Stimulated activated memory B cell treated with anti-CD40 and anti-IgM and Interleukin-4, amounts not matched to agents 10 μg/mL and 1 μg/mL and 100 μg/mL, for 72 hours (primary cell): Measurements from ENCODE around the gene CHAC1.
"Not testable (repeated sequence)": the region's sequence is repeated elsewhere in the genome, so short reads cannot be mapped to it uniquely, and the experiment has no call there.

Experiments used
- ATAC-seq: fragments of 150-1000 bp; cut with Tn5 transposase; 2 replicates; pipeline ENCODE4 v1.10.0; 2021
- H3K27ac Mint-ChIP-seq: one replicate; pipeline ENCODE4 v1.8.0; 2022; ENCODE audit warnings: mild to moderate bottlenecking, mixed read lengths
- H3K27me3 Mint-ChIP-seq: one replicate; pipeline ENCODE4 v1.8.0; 2022; ENCODE audit warnings: mixed read lengths
- H3K36me3 Mint-ChIP-seq: one replicate; pipeline ENCODE4 v1.8.0; 2022; ENCODE audit warnings: mixed read lengths
- H3K4me1 Mint-ChIP-seq: one replicate; pipeline ENCODE4 v1.8.0; 2022; ENCODE audit warnings: mixed read lengths
- H3K4me3 Mint-ChIP-seq: one replicate; pipeline ENCODE4 v1.8.0; 2022; ENCODE audit warnings: mild to moderate bottlenecking, moderate library complexity, mixed read lengths
- H3K9me3 Mint-ChIP-seq: one replicate; pipeline ENCODE4 v1.8.0; 2022; ENCODE audit warnings: mixed read lengths

Gene CHAC1

DNA sequence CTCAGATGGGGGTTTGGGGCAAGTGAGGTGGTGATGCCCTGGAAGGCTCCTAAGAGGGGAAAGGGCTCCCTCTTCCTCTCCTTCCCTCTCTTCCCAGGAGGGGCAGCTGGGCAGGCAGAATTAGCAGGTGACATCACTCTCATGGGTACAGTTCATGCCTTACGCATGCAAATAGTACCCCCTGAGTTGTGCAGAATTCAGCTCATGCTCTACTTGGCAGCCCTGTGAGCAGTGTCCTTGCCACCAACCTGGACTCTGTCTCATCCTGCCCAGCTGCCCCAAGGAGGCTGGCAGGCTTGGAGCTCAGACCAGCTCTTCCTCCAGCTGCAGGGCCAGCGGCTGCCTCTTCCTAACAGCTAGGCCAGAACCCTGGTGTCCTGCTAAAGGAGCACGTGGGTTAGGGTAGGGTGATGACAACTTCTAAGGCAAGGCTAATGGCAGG, 3.3 kb downstream of the CHAC1 start:
- H3K4me3 Mint-ChIP-seq = no peak overlapping the region
- H3K27ac Mint-ChIP-seq = no peak overlapping the region
- no peaks in the 10 kb centered on the region for H3K27me3 Mint-ChIP-seq

DNA sequence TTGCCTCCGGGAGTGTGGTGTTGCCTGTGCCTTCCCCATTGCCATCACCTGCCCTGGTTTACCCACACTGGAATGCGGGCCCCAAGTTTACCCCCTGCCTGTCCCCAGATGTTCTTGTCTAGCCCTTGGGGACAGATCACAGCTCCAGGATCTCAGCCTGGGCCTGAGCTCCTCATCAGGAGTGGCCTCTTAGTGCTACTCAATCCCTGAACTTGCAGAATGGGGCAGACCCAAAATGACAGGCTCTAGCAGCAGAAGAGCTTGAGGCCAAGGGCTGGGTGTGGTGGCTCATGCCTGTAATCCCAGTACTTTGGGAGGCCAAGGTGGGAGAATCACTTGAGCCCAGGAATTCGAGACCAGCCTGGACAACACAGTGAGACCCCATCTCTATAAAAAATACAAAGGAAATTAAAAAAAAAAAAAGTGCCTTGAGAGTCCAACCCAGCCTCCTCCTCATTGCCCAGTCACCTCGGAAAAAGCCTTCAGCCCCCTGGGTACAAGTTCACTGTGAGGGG, 3.8 kb downstream of the CHAC1 start:
- Mint-ChIP-seq H3K4me1 (peaks cover 30% of the 10 kb centered on the region), H3K27ac (no peak overlapping the region), H3K27me3 (no peaks in the 10 kb centered on the region), H3K36me3 (no peaks in the 10 kb centered on the region), H3K4me3 (no peak overlapping the region), H3K9me3 (no peaks in the 10 kb centered on the region)
- ATAC-seq = no peak

More for the DNA sequence above, 3.3 kb downstream of the CHAC1 start:
- H3K36me3 Mint-ChIP-seq = no peaks in the 10 kb centered on the region
- no peaks in the 10 kb centered on the region for H3K9me3 Mint-ChIP-seq
- peaks cover 32% of the 10 kb centered on the region for H3K4me1 Mint-ChIP-seq
- ATAC-seq = no peak

DNA sequence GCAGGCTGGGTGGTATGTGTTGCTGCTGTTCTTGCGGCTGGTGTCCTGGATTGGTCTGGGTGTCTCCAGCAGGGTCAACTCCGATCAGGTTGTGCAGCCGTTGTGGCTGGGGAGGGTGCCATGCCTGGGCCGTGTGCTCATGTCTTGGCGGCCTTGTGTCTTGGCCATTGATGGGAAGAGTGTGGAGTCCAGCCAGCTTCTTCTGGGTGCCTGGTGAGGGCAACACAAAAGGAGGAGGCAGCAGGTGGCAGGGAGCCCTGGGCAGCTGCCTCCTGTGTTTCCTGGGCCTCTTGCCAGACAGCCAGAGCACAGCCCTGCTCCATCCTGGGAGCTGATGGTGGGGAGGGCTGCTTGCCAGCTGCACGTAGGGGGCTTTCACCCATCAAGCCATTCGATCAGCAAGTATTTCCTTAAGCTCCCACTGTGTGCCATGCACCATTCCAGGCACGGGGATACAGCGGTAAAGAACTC, 4.3 kb downstream of the CHAC1 start:
- no peaks in the 10 kb centered on the region for H3K36me3 Mint-ChIP-seq
- ATAC-seq = no peak
- peaks cover 25% of the 10 kb centered on the region for H3K4me1 Mint-ChIP-seq
- no peaks in the 10 kb centered on the region for H3K9me3 Mint-ChIP-seq
- H3K27me3 Mint-ChIP-seq = no peaks in the 10 kb centered on the region
- no peak overlapping the region for H3K4me3 Mint-ChIP-seq
- no peak overlapping the region for H3K27ac Mint-ChIP-seq

DNA sequence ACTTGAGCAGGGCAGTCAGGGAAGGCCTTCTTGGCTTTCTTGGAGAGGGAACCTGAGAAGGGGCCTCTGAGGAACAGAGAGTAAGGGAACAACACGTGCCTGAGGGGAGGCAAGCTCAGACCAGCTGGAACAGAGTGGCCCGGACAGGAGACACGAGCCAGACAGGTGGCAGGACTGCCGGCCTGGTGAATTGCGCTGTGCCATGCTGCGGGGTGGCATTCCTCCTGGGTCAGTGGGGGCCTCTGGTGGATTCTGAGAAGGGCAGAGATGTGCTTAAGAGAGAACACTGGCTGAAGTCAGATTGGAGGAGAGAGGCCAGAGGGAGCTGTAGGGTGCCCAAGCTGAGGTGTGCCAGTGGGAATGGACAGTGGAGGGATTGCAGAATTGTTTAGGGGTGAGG, 4.9 kb downstream of the CHAC1 start:
- Mint-ChIP-seq H3K4me3 (no peak overlapping the region), H3K27ac (no peak overlapping the region), H3K4me1 (peaks cover 20% of the 10 kb centered on the region), H3K36me3 (no peaks in the 10 kb centered on the region), H3K27me3 (no peaks in the 10 kb centered on the region), H3K9me3 (no peaks in the 10 kb centered on the region)
- ATAC-seq = no peak

DNA sequence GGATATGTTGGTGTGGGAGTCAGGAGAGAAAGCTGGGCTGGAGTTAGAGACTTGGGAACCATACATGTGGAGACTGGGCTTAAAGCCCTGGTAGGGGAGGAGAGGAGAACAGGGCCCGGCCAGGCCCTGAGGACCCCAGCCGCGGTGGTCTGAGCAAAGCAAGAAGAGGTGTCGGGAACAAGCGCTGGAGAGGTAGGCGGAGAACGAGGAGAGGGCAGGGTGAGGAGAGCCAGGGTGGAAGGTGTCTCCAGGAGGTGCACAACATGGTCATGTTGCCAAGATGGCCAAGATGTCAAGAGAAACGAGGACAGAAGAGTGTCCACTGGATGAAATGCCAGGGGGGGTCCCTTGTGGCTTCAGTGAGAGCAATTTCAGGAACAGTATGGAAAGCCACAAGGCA, 5.5 kb downstream of the CHAC1 start:
- H3K4me1 Mint-ChIP-seq = peaks cover 15% of the 10 kb centered on the region

DNA sequence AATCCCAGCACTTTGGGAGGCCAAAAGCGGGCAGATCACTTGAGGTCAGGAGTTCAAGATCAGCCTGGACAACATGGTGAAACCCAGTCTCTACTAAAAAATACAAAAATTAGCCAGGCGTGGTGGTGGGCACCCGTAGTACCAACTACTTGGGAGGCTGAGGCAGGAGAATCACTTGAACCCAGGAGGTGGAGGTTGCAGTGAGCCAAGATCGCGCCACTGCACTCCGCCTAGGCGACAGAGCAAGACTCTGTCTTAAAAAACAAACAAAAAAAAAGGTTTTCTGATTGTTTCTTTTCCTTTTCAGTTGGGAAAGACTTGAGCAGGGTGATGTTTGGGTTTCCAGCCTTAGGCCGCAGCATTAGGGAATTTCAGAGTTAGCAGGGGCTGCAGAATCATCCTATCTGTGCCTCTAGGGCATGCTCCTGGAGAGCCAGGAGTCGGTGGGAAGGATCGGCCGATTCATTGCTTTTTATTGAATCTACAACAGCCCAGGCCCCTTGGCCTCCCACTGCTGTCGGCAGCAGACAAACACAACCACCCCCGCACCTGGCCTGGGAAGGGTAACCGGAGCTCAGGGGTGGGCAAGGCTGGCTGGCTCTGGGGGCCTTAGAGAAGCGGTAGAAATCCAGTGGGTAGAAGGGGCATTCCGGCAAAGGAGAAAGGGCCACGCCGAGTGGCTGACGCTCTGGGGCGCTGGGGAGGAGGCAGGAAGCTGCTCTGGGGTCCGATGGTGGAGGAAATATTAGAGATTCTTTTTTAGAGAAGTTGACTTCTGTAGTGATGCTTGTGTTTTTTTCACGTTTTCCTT, 6.3 kb downstream of the CHAC1 start:
- Mint-ChIP-seq H3K36me3 (no peaks in the 10 kb centered on the region), H3K9me3 (no peaks in the 10 kb centered on the region), H3K4me3 (no peak overlapping the region), H3K27me3 (peaks cover 4% of the 10 kb centered on the region), H3K4me1 (peaks cover 9% of the 10 kb centered on the region), H3K27ac (no peak overlapping the region)
- ATAC-seq = no peak

More for the DNA sequence above, 5.5 kb downstream of the CHAC1 start:
- Mint-ChIP-seq H3K36me3 (no peaks in the 10 kb centered on the region), H3K9me3 (no peaks in the 10 kb centered on the region), H3K27me3 (no peaks in the 10 kb centered on the region), H3K4me3 (no peak overlapping the region), H3K27ac (no peak overlapping the region)
- no peak for ATAC-seq

DNA sequence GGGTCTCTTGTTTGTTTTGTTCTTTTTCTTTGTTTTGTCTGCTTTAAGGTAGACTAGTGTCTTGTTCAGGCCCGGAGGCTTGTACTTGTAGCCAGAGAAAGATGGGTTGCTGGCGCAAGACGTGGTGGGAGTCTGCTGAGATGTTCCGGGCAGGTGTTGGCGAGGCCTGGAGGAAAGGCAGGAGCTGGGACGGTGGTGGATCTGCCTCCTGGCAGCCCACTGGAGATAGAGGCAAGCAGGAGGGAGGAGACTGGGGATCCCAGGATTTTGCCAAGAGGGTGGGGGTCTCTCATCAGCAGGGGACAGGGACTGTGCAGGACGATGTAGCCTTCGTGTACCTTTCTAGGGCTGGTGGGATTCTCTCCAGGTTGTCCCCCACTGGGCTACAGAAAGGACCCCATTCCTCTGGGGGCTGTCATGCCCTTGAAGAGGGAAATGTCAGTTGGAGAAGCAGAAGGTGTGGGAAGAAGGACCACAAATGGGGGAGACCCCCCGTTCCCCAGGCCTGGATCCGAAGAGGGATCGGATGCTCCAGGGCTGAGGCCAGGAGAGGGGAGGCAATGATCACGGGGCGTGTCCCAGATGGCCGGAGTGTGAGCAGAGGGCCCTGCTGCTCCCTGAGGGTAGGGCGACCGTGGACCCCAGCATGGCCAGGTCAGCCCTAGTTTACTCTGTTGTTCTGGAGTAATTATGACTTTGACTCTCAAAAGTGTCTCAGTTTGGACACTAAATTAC, 7.0 kb downstream of the CHAC1 start:
- Mint-ChIP-seq H3K4me1 (peaks cover 9% of the 10 kb centered on the region), H3K27me3 (peaks cover 8% of the 10 kb centered on the region), H3K27ac (no peak overlapping the region), H3K4me3 (no peak overlapping the region), H3K36me3 (no peaks in the 10 kb centered on the region), H3K9me3 (no peaks in the 10 kb centered on the region)
- no peak for ATAC-seq

DNA sequence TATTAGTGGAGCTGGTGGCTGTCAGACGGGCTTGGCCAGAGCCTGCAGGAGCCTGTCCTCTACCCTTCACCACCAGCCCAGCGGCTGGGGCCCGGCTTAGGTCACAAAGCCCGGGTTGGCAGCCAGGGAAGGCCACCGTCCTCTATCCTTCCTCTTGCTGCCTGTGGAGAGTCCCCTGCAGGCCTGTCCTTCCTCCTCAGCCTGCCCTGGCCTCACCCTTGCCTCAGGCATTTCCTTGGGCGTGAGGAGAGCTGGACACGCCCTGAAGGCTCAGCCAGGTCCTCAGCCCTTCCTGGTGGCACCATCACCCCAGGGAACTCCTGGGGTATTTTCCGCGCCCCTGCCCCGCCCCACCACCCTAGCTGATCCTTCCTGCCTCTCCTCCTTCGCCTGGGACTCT, 7.7 kb downstream of the CHAC1 start:
- no peak overlapping the region for H3K27ac Mint-ChIP-seq

DNA sequence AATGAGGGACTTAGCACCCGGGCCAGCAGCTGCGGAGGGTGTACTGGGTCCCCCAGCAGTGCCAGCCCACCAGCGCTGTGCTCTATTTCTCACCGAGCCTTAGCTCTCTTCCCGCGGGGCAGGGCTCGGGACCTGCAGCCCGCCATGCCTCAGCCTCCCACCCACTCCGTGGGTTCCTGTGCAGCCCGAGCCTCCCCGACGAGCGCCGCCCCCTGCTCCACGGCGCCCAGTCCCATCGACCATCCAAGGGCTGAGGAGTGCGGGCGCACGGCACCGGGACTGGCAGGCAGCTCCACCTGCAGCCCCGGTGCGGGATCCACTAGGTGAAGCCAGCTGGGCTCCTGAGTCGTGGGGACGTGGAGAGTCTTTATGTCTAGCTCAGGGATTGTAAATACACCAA, 8.5 kb downstream of the CHAC1 start:
- H3K9me3 Mint-ChIP-seq, H3K36me3 Mint-ChIP-seq, H3K4me3 Mint-ChIP-seq, H3K4me1 Mint-ChIP-seq, H3K27ac Mint-ChIP-seq, ATAC-seq, H3K27me3 Mint-ChIP-seq: not testable (repeated sequence)

More for the DNA sequence above, 7.7 kb downstream of the CHAC1 start:
- Mint-ChIP-seq H3K4me3 (no peak overlapping the region), H3K4me1 (peaks cover 9% of the 10 kb centered on the region), H3K36me3 (no peaks in the 10 kb centered on the region), H3K27me3 (peaks cover 8% of the 10 kb centered on the region), H3K9me3 (no peaks in the 10 kb centered on the region)
- ATAC-seq = no peak

DNA sequence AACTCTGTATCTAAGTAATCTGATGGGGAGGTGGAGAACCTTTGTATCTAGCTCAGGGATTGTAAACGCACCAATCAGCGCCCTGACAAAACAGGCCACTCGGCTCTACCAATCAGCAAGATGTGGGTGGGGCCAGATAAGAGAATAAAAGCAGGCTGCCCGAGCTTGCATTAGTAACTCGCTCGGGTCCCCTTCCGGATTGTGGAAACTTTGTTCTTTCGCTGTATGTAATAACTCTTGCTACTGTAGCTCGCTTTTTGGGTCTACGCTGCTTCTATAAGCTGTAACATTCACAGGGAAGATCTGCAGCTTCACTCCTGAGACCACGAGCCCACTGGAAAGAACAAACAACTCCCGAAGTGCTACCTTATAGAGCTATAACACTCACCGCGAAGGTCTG, 9.0 kb downstream of the CHAC1 start:
- H3K36me3 Mint-ChIP-seq, ATAC-seq, H3K9me3 Mint-ChIP-seq, H3K27me3 Mint-ChIP-seq, H3K4me1 Mint-ChIP-seq, H3K4me3 Mint-ChIP-seq, H3K27ac Mint-ChIP-seq: not testable (repeated sequence)

DNA sequence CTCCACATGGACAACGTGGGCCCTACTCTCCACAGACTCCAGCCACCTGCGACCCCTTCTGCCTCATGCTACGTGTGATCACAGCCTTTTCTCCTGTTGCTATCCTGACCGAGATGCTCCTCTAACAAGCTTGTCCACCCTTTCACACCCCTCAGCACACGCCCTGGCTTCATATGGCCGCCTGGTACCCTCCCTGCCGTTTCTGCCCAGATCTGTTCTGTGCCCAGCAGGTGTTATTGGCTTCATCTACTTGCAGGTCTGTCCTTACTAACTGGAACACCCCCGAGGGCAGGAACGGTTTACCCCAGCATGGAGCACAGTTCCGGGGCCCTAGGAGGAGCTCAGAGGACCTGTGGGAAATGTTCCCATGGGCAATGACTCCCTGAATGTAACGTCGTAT, 9.9 kb downstream of the CHAC1 start:
- Mint-ChIP-seq H3K9me3 (no peaks in the 10 kb centered on the region), H3K27me3 (peaks cover 8% of the 10 kb centered on the region)

DNA sequence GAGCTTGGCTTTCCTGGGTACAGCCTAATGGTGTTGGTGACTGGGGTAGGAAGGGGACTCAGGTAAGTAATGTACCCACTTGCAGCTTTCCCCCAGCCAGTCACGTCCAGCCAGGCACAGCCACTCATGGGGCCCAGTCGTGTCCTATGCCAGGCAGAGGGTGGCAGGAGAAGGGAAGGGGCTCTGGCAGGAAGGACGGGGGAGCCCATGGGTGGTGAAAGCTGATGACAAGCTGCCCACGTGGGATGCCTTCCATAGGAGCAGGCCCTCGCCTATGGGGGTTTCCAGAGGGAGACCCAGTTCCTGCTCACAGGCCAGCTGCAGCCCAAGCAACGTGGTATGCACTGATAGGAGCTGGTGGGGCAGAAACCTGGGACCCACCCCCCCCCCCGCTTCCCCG, 10.7 kb downstream of the CHAC1 start:
- Mint-ChIP-seq H3K27me3 (peaks cover 8% of the 10 kb centered on the region), H3K27ac (no peak overlapping the region), H3K9me3 (no peaks in the 10 kb centered on the region), H3K4me1 (peaks cover 9% of the 10 kb centered on the region), H3K36me3 (no peaks in the 10 kb centered on the region), H3K4me3 (no peak overlapping the region)
- ATAC-seq = no peak

More for the DNA sequence above, 9.9 kb downstream of the CHAC1 start:
- ATAC-seq = no peak
- H3K4me3 Mint-ChIP-seq = no peak overlapping the region
- H3K4me1 Mint-ChIP-seq = peaks cover 9% of the 10 kb centered on the region
- no peaks in the 10 kb centered on the region for H3K36me3 Mint-ChIP-seq
- H3K27ac Mint-ChIP-seq = no peak overlapping the region

DNA sequence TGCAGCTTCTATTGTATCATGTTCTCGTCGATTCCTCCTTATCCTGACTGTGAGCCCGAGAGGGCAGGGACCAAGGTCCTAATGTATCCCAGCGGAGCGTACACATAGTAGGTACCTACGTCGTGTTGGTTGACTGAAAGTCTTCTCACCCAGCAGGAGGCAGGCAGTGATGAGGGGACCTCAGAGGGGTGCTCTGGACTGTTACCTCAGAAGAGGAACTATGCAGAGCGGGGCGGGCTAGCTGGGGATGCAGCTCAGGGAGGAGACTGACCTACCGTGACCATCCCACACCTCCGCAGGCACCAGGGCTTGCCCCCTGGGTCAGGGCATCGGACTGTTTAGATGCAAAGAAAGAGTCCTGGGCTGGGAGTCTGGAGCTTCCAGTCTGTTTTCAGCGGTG, 11.4 kb downstream of the CHAC1 start:
- peaks cover 8% of the 10 kb centered on the region for H3K27me3 Mint-ChIP-seq
- no peak overlapping the region for H3K4me3 Mint-ChIP-seq
- peaks cover 7% of the 10 kb centered on the region for H3K4me1 Mint-ChIP-seq

DNA sequence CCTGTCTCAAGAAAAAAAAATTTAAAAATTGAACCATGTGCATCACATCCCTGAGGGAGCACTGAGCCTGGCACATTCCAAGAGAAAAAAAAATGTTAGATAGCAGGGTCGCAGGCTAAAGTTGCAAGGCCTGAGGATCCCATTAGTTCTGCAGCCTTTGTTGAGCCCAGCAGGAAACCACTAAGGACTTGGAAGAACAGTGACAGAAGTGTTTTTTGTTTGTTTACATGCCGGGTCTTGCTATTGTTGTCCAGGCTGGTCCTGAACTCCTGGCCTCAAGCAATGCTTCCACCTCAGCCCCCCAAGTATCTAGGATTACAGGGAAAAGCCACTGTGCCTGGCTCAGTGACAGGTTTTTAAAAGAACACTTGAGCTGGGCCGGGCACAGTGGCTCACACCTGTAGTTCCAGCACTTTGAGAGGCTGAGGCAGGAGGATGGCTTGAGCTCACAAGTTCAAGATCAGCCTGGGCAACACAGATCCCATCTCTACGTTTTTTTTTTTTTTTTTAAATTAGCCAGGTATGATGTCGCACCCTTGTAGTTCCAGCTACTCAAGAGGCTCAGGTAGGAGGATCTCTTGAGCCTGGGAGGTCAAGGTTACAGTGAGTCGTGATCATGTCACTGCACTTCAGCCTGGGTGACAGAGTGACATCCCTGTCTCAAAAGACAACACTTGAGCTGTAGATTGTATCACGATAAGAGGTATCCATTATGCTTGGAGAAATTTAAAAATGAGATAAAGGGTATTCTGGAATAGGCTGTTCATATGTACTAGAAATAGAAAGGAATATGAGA, 15.2 kb downstream of the CHAC1 start:
- no peak overlapping the region for H3K27ac Mint-ChIP-seq
- H3K4me1 Mint-ChIP-seq = no peaks in the 10 kb centered on the region
- no peak overlapping the region for H3K4me3 Mint-ChIP-seq
- ATAC-seq = no peak
- H3K9me3 Mint-ChIP-seq = no peaks in the 10 kb centered on the region
- peaks cover 8% of the 10 kb centered on the region for H3K27me3 Mint-ChIP-seq
- H3K36me3 Mint-ChIP-seq = no peaks in the 10 kb centered on the region

More for the DNA sequence above, 11.4 kb downstream of the CHAC1 start:
- no peaks in the 10 kb centered on the region for H3K9me3 Mint-ChIP-seq
- no peaks in the 10 kb centered on the region for H3K36me3 Mint-ChIP-seq
- H3K27ac Mint-ChIP-seq = no peak overlapping the region
- no peak for ATAC-seq

DNA sequence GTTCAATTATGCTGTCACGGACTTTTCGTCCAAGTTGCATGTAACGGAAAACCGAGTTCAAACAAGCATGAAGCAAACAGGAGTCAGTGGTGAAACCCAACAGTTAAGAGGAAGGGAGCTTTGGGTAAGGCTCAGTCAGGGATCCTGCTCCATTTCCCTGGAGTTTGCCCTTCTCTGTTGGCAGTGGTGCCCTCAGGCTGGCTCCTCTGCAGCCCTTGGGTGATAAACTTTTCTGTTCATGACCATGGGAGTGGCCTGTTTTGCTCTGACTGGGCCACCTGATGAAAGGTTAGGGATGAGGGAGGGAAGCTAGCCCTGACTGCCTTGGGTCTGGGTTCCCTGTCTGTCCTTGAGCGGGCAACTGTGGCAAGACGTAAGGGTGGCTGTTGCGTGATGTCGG, 16.1 kb downstream of the CHAC1 start:
- no peaks in the 10 kb centered on the region for H3K9me3 Mint-ChIP-seq
- H3K27me3 Mint-ChIP-seq = peaks cover 6% of the 10 kb centered on the region
- H3K27ac Mint-ChIP-seq = no peak overlapping the region
- H3K4me3 Mint-ChIP-seq = no peak overlapping the region
- no peaks in the 10 kb centered on the region for H3K4me1 Mint-ChIP-seq
- ATAC-seq = no peak
- no peaks in the 10 kb centered on the region for H3K36me3 Mint-ChIP-seq
